ENCODE measurements around the gene SLC43A1. TPM values are rescaled to one million over a fixed set of nuclear protein-coding genes. Genes with fewer than 3 reads are reported as not detected.

Gene SLC43A1
- total and polyA plus RNA-seq, 2 of the 4 experiments (the other 2 are of a cell fraction): 10.0 to 17.0 TPM

DNA sequence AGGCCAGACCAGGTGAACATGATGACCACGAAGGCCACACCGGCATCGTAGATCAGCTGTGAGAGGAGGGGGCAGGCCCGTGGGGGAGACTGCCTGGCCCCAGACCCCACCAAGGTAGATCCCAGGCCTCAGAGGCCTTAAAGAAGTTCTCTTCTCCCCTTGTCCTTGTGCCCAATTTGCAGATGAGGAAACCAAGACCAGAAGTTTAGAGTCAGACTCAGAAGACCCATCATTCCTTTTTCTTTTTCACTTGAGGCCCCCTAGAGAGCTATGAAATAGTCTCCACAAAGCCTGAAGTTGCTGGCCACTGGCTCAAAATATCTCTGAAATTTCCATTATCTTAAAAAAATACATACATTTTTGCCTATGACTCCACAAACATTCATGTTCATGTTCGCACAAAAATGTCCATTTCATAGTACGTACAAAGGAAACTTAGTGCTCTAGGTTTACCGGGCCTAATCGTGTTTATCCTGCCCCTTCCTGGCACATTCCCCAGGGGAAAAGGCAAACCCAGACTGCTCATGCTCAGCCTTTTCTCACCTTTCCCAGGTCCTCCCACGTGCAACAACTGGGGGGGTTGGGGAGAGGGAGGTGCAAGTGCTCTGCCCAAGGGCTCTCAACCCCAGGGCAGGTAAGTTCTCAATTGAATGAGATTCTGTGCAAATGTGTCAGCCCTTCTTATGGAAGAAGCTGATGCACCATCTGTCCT is 19.2 kb downstream of the SLC43A1 start (continued):
- no peak for TF ChIP-seq ELK1 (IDR thresholded peaks at IDR 0.05; ENCODE audit: borderline replicate concordance, low read depth, low read length)
